Fibroblast of mammary gland (primary cell): ENCODE measurements around the gene PPDPF.

Experiments used
- DNase-seq: peaks from one replicate; pipeline ENCODE4 v3.0.0-alpha.2; 2010; ENCODE audit warnings: low read depth
- H3K4me3 ChIP-seq: 2 replicates; pipeline ENCODE4 v1.5.1; 2011; ENCODE audit warnings: low read depth, mild to moderate bottlenecking, low read length, moderate library complexity; ENCODE audit not compliant: control insufficient read depth
- CTCF ChIP-seq: conservative IDR thresholded peaks from 2 replicates; pipeline ENCODE4 v1.5.1; 2011; ENCODE audit warnings: low read depth, low read length, inconsistent platforms; ENCODE audit not compliant: control insufficient read depth, insufficient read depth

Gene PPDPF

GRCh38 chr20:63565699-63566335 is 45.3 kb downstream of the PPDPF start:
- no peak overlapping the region for H3K4me3 ChIP-seq
- TF ChIP-seq CTCF = no peak
- no peak for DNase-seq

GRCh38 chr20:63566395-63567135 is 46.0 kb downstream of the PPDPF start:
- no peak for DNase-seq
- no peak for TF ChIP-seq CTCF
- no peak overlapping the region for H3K4me3 ChIP-seq

- DNase-seq = no peak
- TF ChIP-seq CTCF = no peak
- H3K4me3 ChIP-seq = no peak overlapping the region
Observed at GRCh38 chr20:63567136-63567385, 46.5 kb downstream of the PPDPF start.

- no peak for DNase-seq
- H3K4me3 ChIP-seq = no peak overlapping the region
Observed at GRCh38 chr20:63567386-63568169, 47.0 kb downstream of the PPDPF start.

DNA sequence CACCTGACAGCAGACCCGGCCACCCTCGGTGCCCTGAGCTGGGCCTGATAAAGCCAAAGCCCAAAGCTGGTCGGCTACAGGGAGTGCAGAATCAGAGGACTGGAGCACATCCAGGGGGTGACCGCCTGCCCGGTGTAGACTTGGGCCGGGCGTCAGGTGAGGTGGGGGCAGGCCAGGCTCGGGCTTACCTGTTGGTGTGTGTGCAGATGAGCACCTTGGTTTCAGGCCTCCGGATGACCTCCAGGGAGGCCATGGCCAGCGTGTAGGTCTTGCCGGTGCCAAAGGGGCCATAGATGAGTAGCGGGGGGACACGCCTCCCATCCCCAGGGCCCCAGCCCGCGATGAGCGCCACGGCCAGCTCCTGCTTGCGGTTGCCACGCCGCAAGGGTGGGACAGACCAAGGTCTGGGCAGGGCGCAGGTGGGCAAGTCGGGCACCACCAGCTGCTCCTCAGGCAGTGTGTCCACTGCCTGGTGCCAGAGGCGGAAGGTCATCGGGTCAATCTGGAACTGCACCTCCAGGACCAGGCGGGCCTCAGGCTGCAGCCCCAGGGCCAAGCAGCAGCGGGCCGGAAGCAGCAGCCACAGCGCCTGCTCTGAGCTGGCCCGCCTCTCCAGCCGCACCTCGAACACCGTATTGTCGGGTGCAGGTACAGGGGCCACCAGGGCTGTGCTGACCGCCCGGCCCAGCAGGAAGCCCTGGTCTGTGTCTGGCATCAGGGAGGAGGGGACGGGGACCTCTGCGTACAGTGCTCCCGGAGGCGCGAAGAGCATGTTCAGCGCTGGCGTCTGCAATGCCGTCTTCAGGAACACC is 47.8 kb downstream of the PPDPF start:
- no peak overlapping the region for H3K4me3 ChIP-seq
- DNase-seq = no peak
- no peak for TF ChIP-seq CTCF

More at GRCh38 chr20:63567386-63568169, 47.0 kb downstream of the PPDPF start:
- TF ChIP-seq CTCF = no peak
